Measurements from ENCODE around the gene NSG1.

- no peak for TF ChIP-seq POLR2AphosphoS5 (IDR thresholded peaks at IDR 0.05; ENCODE audit: borderline replicate concordance, low read depth, low read length)
- no peak for TF ChIP-seq EZH2 (IDR thresholded peaks at IDR 0.05)
- no peak for TF ChIP-seq FOXP2 (optimal IDR thresholded peaks at IDR 0.05; ENCODE audit: control extremely low read depth, extremely low read length, insufficient read depth)
Measured at GRCh38 chr4:4456351-4456750, 69.4 kb downstream of the NSG1 start.

Measured in SK-N-MC (cell line).